Measurements from ENCODE around the gene OSCAR.

The OSCAR gene

GRCh38 chr19:54100561-54100960, at the start of gene OSCAR:
Gene OSCAR (minus strand): TSS chr19:54100803. CDS start chr19:54100792, 11 bp downstream.
- no peak for DNase-seq

GRCh38 chr19:54149021-54149812, 48.6 kb upstream of the OSCAR start:
- no peak for DNase-seq

- no peak for DNase-seq
Measured at GRCh38 chr19:54148158-54148557, 47.6 kb upstream of the OSCAR start.

- DNase-seq, result no peak
Measured at GRCh38 chr19:54147676-54148075, 47.1 kb upstream of the OSCAR start.

- no peak for DNase-seq
Measured at GRCh38 chr19:54145541-54146158, 45.0 kb upstream of the OSCAR start.

- no peak for DNase-seq
Measured at GRCh38 chr19:54142166-54142780, 41.7 kb upstream of the OSCAR start.

- DNase-seq, result no peak
Measured at GRCh38 chr19:54141356-54141755, 40.8 kb upstream of the OSCAR start.

GRCh38 chr19:54138489-54139256, 38.1 kb upstream of the OSCAR start:
- no peak for DNase-seq

GRCh38 chr19:54137699-54138488, 37.3 kb upstream of the OSCAR start, which contains the start of gene CNOT3:
Gene CNOT3 (plus strand): TSS chr19:54137762. CDS start chr19:54142979, 5,217 bp downstream.
- DNase-seq, result peak; percentile 5

- DNase-seq, result peak; percentile 100
Measured at GRCh38 chr19:54136864-54137698, 36.5 kb upstream of the OSCAR start.

GRCh38 chr19:54136086-54136863, 35.7 kb upstream of the OSCAR start:
- no peak for DNase-seq

GRCh38 chr19:54133957-54134590, 33.5 kb upstream of the OSCAR start:
- DNase-seq, result peak; percentile 27

- peak; percentile 86 for DNase-seq
Measured at GRCh38 chr19:54133312-54133956, 32.8 kb upstream of the OSCAR start.

- DNase-seq, result no peak
Measured at GRCh38 chr19:54129617-54129996, 29.0 kb upstream of the OSCAR start.

GRCh38 chr19:54128796-54129616, 28.4 kb upstream of the OSCAR start:
- DNase-seq, result no peak

GRCh38 chr19:54128441-54128725, 27.8 kb upstream of the OSCAR start:
- no peak for DNase-seq

- no peak for DNase-seq
Measured at GRCh38 chr19:54127688-54128440, 27.3 kb upstream of the OSCAR start.

GRCh38 chr19:54125713-54126112, 25.1 kb upstream of the OSCAR start:
- no peak for DNase-seq

Measured in NCI-H345 (cell line).